Stromal cell of bone marrow (primary cell): ENCODE measurements around the gene RSPRY1.
"Not testable (repeated sequence)": the region's sequence is repeated elsewhere in the genome, so short reads cannot be mapped to it uniquely, and the experiment has no call there.

ENCODE experiments used
- DNase-seq: peaks from one replicate; pipeline ENCODE4 v3.0.0-alpha.2; 2012; ENCODE audit warnings: low read depth

RSPRY1 gene

GRCh38 chr16:57271867-57272495 lies 85.9 kb downstream of the RSPRY1 start:
- DNase-seq, result no peak

GRCh38 chr16:57273359-57273758 lies 87.2 kb downstream of the RSPRY1 start:
- DNase-seq, result no peak

- DNase-seq, result no peak
These were observed 87.7 kb downstream of the RSPRY1 start for GRCh38 chr16:57273826-57274225.

GRCh38 chr16:57275946-57276345 lies 89.8 kb downstream of the RSPRY1 start:
- not testable (repeated sequence) for DNase-seq

GRCh38 chr16:57276596-57276995 lies 90.5 kb downstream of the RSPRY1 start:
- no peak for DNase-seq

- DNase-seq, result no peak
These were observed 91.5 kb downstream of the RSPRY1 start for GRCh38 chr16:57277586-57277985.

GRCh38 chr16:57278494-57278893 lies 92.4 kb downstream of the RSPRY1 start:
- no peak for DNase-seq

GRCh38 chr16:57279780-57280638 lies 93.9 kb downstream of the RSPRY1 start:
- DNase-seq, result no peak

GRCh38 chr16:57281791-57282190 lies 95.7 kb downstream of the RSPRY1 start:
- DNase-seq, result no peak

GRCh38 chr16:57282510-57283213 lies 96.5 kb downstream of the RSPRY1 start:
- no peak for DNase-seq

- DNase-seq, result no peak
These were observed 97.3 kb downstream of the RSPRY1 start for GRCh38 chr16:57283214-57283958.

GRCh38 chr16:57283959-57284208 lies 97.8 kb downstream of the RSPRY1 start:
- DNase-seq, result no peak

- no peak for DNase-seq
These were observed 98.3 kb downstream of the RSPRY1 start, which contains the start of gene PLLP for GRCh38 chr16:57284209-57284951. TSS of gene PLLP (minus strand) at chr16:57284672. CDS start at chr16:57284540, 132 bp downstream.

- no peak for DNase-seq
These were observed 98.8 kb downstream of the RSPRY1 start for GRCh38 chr16:57284952-57285363.

- no peak for DNase-seq
These were observed 99.2 kb downstream of the RSPRY1 start for GRCh38 chr16:57285379-57285778.

GRCh38 chr16:57289391-57290257 lies 103.5 kb downstream of the RSPRY1 start:
- no peak for DNase-seq
